GM23338 (cell line): Measurements from ENCODE around the gene PPP2R2B.

ENCODE experiments used
- EZH2phosphoT487 ChIP-seq: fragments of 200-600 bp; sonication (generic); IDR thresholded peaks from one replicate; pipeline ENCODE4 v1.8.1; 2018; ENCODE audit warnings: antibody characterized with exemption; ENCODE audit not compliant: unreplicated experiment
- JUNB ChIP-seq: IDR thresholded peaks from one replicate; pipeline ENCODE4 v1.6.1; 2016; ENCODE audit warnings: antibody characterized with exemption; ENCODE audit not compliant: unreplicated experiment
- POLR2AphosphoS5 ChIP-seq: IDR thresholded peaks from 2 replicates; pipeline ENCODE4 v1.6.1; 2016; ENCODE audit warnings: antibody characterized with exemption, low read depth
- TF ChIP-seq, protein P1 (sequence below): IDR thresholded peaks from one replicate; pipeline ENCODE4 v1.6.1; 2018; ENCODE audit warnings: antibody characterized with exemption; ENCODE audit not compliant: unreplicated experiment

DNA sequence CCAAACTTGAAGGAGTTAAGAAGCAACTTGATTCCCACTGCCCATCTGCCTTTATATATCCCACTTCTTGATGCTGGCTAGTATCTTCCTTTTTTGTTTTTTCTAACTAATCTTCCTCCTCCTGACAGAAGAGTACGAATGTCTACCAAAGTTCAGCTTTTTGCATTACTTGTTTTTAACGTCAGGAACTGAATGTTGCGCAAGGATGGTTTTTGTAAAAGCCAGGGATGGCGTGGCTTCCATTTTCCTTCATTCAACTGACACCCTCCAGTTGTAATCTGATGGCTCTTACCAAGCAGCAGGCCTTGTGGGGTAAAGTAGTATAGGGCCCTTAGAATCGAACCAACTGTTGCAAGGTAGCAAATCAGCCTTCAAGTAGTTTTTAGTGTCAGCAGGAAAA lies 291.8 kb downstream of the PPP2R2B start:
- no peak for TF ChIP-seq JUNB
- no peak for TF ChIP-seq POLR2AphosphoS5
- TF ChIP-seq EZH2phosphoT487 = no peak
- TF ChIP-seq, protein P1, sequence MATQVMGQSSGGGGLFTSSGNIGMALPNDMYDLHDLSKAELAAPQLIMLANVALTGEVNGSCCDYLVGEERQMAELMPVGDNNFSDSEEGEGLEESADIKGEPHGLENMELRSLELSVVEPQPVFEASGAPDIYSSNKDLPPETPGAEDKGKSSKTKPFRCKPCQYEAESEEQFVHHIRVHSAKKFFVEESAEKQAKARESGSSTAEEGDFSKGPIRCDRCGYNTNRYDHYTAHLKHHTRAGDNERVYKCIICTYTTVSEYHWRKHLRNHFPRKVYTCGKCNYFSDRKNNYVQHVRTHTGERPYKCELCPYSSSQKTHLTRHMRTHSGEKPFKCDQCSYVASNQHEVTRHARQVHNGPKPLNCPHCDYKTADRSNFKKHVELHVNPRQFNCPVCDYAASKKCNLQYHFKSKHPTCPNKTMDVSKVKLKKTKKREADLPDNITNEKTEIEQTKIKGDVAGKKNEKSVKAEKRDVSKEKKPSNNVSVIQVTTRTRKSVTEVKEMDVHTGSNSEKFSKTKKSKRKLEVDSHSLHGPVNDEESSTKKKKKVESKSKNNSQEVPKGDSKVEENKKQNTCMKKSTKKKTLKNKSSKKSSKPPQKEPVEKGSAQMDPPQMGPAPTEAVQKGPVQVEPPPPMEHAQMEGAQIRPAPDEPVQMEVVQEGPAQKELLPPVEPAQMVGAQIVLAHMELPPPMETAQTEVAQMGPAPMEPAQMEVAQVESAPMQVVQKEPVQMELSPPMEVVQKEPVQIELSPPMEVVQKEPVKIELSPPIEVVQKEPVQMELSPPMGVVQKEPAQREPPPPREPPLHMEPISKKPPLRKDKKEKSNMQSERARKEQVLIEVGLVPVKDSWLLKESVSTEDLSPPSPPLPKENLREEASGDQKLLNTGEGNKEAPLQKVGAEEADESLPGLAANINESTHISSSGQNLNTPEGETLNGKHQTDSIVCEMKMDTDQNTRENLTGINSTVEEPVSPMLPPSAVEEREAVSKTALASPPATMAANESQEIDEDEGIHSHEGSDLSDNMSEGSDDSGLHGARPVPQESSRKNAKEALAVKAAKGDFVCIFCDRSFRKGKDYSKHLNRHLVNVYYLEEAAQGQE = no peak
